Umbilical cord (tissue), 2 donors: Measurements from ENCODE around the gene ACTG1. TPM values are rescaled to one million over a fixed set of nuclear protein-coding genes. Genes with fewer than 3 reads are reported as not detected.

Source experiments
- DNase-seq: peaks from one replicate; pipeline ENCODE4 v3.0.0-alpha.2; 2015; ENCODE audit warnings: low spot score
- total RNA-seq: library from RNA; depleted of rRNA; stranded (reverse); fragments of >200 nt; gene quantifications from one replicate; pipeline ENCODE4 v1.2.3, GENCODE V29; 2014; ENCODE audit warnings: low replicate concordance; ENCODE audit not compliant: insufficient read depth

Gene ACTG1
- total RNA-seq, 1 donor from 2014 or later = 3,050 TPM

DNA sequence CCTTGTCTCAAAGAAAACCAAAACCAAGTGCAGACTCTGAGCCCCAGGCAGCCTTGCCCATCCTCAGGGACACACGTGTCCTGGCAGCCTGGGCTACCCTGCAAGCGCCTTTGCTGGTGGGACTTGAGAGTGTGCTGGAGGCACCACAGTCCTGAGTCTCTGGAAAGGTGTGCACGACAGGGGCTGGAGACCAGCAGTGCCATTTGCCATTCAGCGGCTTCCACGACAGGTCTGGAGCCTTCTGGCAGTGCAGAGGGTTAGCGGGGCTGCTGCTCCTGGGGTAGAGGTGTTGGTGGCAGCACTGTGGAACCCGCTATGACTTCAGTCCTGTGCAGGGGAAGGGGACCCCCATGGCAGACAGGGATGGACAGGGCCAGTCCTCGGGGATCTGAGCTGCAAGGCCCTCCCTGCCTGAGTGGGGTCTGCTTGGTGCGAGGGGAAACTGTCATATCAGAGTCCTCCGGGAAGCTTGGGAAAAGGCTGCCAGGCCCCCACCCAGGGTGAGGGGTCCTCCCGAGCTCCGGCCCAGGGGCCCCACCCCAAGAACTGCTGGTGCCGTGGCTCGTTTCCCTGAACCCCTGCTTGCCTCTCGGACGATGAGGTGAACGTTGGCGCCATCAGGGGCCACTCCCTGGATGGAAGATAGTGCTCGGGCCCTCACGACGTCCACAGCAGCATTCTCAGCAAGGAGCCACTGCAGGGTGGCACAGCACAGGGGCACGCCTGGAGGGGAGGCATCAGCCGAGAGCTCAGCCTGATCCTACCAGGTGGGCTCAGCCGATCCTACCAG is 32.8 kb upstream of the ACTG1 start:
- DNase-seq = no peak

DNA sequence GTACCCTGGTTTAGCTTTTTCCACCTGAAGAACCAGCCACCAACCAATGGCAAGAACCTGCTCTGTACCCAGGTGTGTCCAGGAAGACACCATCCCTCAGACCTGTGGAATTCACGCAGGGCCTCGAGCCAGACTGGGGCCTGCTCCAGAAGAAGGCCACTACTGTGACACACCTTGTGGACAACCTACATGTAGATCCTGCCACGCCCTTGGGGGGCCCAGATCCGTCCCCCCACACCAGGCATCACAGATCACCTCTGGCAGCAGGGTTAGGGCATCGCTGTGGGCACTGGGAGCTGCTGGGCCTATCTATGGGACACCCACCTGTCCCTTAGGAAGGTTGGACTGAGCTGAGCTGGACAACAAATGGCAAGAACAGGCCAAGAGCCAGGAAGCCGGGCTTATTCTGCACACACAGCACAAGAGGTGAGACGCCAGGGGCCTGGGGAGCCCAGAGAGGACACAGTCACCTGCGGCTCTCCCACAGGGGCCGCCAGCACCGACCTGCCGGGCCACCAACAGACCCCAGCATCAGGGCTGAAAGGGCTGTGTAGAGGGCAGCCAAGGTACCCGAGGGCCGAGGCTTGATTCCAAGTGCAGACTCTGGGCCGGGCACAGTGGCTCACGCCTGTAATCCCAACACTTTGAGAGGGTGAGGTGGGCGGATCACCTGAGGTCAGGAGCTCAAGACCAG is 31.8 kb upstream of the ACTG1 start:
- no peak for DNase-seq

GRCh38 chr17:81543756-81544155 is 31.2 kb upstream of the ACTG1 start:
- DNase-seq = no peak

DNA sequence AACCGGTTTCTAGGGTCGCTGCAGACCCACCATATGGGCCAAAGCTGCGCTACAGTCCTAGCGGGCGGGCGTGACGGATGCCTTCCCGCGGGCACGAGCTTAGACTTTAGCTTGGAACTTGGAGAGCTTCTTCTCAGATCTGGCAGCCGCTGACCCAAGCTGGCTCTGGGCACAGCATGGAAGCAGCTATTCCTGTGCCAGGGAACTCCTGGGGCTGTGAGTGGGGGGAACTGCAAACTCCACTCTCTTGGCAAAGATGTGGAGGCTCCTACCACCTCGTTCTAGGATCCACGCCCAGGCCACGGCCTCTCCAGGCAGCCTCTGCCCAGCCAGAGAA is 30.7 kb upstream of the ACTG1 start:
- no peak for DNase-seq

DNA sequence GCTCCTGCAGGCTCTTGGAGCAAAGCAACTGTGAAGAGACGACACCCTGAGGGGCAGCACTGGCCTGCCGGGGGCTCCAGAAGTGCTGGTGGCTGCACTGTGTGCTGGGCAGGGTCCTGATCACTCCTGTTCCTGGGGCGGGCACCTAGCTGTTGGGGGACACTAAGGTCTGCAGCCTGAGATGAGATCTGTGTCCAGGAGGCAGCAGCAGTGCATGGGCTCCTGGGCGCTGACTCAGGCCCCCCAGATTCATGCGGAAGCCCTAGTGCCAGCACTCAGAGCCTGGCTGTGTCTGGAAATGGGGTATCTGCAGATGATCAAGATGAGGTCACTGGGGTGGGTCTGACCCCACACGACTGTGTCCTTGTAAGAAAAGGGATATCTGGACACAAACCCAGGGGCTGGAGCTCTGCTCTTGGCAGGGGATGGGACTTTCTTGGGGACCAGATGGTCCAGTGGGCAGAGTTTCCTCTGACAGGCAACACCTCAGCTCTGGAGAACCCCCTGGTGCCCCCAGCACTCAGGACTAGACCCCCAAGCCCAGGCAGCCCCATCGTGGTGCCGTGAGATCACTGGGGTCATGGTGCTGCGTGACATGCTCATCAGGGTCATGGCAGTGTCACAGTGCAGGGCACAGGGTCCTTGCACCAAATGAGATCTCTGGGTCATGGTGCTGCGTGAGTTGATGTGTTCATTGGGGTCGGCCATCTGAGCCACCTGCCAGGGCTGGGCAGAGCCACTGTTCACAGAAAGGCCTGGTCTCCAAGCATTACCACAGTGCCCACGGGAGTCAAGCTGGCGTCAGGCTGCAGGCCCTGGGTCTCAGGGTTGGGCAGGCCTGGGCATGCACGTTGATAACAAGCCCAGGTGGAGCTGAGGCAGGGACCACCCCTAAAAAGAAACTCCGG is 30.1 kb upstream of the ACTG1 start:
- no peak for DNase-seq

GRCh38 chr17:81541123-81541522 is 28.5 kb upstream of the ACTG1 start:
- no peak for DNase-seq

DNA sequence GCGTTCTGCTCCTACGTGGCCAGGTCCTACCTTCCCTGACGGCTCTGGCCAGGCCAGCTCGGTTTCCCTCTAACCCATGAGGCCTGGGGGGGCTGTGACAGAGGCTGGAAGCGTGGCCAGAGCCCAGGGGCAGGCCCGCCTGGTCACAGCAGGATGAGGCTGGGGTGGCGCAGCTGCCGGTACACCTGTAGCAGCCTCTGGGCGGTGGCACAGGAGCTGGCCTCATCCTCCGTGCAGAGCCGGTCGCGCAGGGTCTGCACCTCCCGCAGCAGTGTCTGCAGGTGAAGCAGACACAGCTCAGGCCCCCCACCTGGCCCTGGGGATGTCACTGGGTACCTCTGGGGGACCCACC is 28.1 kb upstream of the ACTG1 start:
- DNase-seq = no peak

DNA sequence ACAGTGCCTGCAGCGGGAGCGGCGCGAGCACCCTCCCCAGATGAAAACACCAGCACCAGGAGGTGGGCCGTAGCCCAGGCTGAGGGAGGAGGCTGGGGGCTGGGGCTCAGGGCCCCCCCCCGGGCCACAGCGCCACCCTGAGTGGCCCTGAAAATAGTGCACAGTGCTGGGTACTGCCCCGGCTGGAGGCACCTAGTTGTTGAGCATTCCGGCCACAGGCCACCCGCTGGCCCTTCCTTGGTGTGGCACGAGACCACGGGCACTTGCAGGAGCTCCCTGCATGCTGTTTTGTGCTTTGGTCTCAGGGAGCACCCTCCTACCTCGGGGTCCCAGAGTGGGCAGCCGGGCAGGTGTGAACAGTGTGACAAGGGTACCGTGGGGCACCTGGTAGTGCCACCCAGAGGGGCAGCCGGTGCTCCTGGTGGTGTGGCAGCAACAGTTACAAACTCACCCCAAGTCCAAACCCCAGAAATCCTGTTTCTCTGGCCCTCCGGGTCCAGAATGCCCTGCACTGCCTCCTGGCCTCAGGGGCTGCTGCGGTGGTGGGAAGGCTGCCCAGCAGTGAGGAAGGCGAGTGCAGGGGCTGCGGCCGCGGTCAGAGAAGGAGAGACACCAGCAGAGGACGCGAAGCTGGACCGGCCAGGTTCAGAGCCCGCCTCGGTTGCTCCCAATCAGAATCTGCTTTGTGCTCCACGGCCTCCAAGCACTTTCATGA is 27.5 kb upstream of the ACTG1 start:
- DNase-seq = no peak

- DNase-seq = no peak
Observed at GRCh38 chr17:81539571-81539900, 26.9 kb upstream of the ACTG1 start.

DNA sequence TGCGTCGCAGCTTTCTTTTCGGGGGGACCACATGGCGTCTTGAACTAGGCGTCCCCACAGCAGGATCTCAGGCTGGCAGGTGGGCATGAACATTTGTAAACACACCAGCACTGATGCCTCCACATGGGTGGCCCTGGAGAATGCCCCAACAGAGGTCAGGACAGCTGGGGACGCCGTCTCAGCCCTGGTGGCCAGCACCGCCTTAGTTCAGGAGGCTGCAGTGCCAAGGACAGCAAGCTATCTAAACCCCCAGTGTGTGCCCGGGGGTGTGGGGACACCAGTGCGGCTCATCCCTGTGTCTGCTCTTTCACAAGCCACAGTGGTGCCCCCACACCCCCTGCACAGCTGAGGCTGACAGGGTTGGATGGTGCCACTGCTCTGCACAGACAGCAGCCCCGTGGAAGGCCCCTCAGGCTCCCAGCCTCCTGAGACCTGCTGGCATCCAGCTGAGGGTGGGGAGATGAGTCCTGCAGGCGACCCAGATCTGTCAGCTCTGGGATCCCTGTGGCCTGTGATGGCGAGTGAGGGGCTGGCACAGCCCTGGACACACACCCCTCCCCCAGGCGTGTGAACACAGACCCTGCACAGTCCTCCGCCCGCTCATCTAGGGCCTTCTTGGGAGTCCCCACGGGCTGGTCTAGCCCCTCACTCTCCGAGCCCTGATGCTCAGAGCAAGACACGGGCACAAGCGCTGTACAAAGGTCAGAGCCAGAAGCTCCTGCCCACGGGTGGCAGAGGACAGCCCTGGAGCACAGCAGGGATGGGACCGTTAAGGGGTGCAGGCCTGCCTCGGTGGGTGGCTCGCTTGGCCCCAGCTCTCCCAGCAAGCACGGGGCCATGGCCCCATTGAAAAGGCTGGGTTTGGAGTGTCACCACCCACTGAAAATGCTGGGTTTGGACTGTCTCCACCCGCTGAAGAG is 26.3 kb upstream of the ACTG1 start:
- no peak for DNase-seq

DNA sequence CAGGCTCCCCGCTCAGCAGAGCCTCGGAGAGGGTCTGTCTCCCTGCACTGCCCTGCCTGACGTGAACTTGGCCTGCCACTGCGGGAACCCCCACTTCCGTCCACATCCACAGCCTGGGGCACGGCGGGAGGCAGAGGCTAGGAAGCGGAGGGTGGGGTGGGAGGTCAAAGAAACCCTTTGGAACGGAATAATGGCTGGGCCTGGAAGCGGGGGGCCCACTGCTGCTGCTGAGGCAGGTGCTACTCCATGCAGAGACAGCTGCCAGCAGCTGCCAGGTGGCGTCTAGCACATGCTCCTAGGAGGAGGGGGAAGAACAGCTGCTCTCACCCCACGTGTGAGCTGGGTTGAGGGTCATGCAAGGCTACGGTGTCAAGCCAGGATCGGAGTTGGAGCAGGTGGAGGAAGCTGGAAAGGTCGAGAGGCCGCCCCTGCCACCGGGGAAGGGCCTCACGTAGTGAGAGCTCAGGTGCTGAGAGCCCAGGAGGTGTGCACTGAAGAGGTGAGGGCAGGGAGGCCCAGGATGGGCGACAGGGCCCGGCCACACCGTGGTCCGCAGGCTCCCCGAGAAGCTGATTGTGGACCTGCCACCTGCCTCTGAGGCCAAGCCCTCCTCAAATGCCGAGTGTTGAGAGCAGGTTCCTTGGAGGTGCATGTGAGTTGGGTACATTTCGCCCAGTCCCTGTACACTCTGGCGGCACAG is 25.4 kb upstream of the ACTG1 start:
- no peak for DNase-seq

GRCh38 chr17:81537343-81537855 is 24.8 kb upstream of the ACTG1 start:
- peak; percentile 25 for DNase-seq

DNA sequence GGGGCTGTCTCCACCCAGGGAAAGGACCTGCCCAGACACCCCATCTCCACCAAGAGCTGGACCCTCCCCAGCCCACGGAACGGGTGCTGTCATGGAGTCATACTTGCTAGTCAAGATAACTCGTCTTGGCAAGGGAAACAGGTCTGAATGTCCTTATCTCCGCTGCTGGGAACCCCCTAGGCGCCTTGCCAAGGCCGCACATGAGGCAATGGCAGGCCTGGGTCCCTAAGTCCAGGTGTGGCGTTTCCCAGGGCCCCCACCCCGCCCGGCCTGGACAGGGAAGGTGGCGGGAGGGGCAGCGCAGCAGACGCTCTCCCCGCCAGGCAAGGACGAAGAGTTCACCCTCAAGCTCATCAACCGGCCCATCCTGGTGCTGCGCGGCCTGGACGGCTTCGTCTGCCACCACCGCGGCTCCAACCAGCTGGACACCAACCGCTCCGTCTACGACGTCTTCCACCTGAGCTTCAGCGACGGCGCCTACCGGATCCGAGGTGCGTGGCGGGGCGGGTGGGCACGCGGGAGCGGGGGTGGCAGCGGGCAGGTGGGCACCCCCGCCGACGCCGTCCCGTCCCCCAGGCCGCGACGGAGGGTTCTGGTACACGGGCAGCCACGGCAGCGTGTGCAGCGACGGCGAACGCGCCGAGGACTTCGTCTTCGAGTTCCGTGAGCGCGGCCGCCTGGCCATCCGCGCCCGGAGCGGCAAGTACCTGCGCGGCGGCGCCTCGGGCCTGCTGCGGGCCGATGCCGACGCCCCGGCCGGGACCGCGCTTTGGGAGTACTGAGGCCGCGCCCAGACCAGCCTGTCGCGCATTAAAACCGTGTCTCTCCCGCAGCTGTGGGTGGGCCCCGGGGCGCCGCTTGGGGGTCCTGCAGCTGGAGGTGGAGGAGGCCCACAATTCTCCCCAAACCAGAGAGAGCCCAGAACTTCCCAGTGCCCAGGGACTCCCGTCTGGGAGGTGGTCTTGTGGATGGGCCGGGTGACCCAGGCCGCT is 24.0 kb upstream of the ACTG1 start:
- no peak for DNase-seq

DNA sequence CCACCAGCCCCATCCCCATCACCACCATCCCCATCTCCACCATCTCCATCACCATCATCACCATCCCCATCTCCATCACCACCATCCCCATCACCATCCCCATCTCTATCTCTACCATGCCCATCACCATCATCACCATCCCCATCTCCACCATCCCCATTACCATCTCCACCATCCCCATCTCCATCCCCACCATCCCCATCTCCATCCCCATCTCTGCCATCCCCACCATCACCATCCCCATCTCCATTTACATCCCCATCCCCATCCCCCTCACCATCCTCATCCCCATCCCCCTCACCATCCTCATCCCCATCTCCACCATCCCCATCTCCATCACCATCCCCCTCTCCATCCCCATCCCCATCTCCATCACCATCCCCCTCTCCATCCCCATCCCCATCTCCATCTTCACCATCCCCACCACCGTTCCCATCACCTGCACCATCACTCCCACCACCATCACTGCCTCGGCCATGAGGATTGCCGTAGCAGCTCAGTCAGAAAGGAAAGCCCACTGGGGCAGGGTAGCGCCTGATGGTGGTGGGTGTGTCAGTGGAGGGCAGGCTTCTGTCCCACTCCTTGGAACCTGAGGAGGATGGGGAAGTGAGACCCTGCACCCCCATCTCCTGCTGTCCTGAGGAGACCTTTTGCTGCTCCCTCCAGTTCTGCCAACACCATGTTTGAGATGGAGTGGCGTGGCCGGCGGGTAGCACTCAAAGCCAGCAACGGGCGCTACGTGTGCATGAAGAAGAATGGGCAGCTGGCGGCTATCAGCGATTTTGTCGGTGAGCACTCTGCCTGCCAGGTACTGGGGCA is 23.1 kb upstream of the ACTG1 start:
- DNase-seq = no peak

- no peak for DNase-seq
Observed at GRCh38 chr17:81535007-81535328, 22.4 kb upstream of the ACTG1 start.

- DNase-seq = peak; percentile 24
Observed at GRCh38 chr17:81534157-81535006, 21.8 kb upstream of the ACTG1 start.
